Measurements from ENCODE around the gene CSNK2B. TPM values are rescaled to one million over a fixed set of nuclear protein-coding genes. Genes with fewer than 3 reads are reported as not detected.

Gene CSNK2B
- total and polyA plus RNA-seq, 9 of the 15 experiments (the other 6 are each of a cell fraction or from before 2014, with no cell fraction given), result 120 to 1,126 (median 529) TPM

- TF ChIP-seq MGA (IDR thresholded peaks at IDR 0.05) (no peak), XRCC5 (IDR thresholded peaks at IDR 0.05; ENCODE audit: low read depth, low read length) (no peak), MXD1 (CRISPR knock-in tag; IDR thresholded peaks at IDR 0.05; ENCODE audit: borderline replicate concordance, poor library complexity, severe bottlenecking) (peak; percentile 35), ZBTB1 (CRISPR knock-in tag; IDR thresholded peaks at IDR 0.05; ENCODE audit: borderline replicate concordance, low read depth) (peak; percentile 99), FOXP4 (CRISPR knock-in tag; IDR thresholded peaks at IDR 0.05; ENCODE audit: borderline replicate concordance) (no peak), GTF2A2 (tag; IDR thresholded peaks at IDR 0.05) (peak; percentile 89), FOXO4 (CRISPR knock-in tag; IDR thresholded peaks at IDR 0.05) (no peak), RFX1 (IDR thresholded peaks at IDR 0.05) (no peak), TBL1XR1 (IDR thresholded peaks at IDR 0.05; ENCODE audit: low read length in 2 of 2) (no peak), SOX6 (IDR thresholded peaks at IDR 0.05) (no peak)
Measured at GRCh38 chr6:31620586-31621319, 45.1 kb upstream of the CSNK2B start, which contains the start of gene PRRC2A (continued).
